ENCODE data around the gene PTPRD. TPM values are rescaled to one million over a fixed set of nuclear protein-coding genes. Genes with fewer than 3 reads are reported as not detected.

PTPRD gene
- total RNA-seq, 1 experiment from 2014 or later, result 0.02 TPM

DNA sequence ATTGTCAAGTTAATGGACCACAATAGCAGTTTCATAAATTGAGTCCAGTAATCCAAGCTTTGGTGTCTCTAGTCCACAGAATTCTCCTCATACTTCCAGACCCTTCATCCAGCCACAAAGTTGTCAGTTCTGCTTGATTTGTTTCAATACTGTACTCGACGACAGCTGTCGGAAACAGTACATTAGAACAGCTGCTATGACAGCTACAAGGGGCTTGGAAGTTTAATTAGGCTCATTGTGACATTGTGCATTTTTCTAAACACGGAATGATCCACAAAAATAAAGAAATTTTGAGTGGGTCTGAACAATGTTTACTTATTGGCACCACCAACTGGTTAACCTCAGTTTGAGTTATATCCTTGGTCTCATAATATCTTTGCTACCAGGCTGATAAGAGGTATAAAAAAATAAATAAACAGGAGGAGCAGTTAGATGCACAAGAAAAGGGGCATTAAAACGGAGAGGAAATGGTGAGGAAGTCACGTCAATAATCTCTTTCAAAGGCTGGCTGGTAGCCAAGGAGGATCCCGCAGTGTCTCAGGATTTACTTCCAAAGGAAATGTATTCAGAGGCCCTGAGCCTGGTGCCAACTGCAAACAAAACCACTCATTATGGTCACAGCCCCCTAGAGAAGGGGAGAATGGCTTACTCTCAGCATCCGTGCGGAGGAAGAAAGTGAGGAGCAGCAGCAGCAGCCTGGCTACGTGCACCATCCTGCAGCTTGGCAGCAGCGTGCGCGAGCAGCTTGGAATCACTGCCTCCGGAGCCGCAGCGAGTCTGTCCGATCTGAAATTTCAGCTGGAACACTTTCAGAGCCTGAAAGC, 1879.5 kb downstream of the PTPRD start (continued):
- no peak for TF ChIP-seq ZNF274 (IDR thresholded peaks at IDR 0.05; ENCODE audit: low read depth, low read length)

DNA sequence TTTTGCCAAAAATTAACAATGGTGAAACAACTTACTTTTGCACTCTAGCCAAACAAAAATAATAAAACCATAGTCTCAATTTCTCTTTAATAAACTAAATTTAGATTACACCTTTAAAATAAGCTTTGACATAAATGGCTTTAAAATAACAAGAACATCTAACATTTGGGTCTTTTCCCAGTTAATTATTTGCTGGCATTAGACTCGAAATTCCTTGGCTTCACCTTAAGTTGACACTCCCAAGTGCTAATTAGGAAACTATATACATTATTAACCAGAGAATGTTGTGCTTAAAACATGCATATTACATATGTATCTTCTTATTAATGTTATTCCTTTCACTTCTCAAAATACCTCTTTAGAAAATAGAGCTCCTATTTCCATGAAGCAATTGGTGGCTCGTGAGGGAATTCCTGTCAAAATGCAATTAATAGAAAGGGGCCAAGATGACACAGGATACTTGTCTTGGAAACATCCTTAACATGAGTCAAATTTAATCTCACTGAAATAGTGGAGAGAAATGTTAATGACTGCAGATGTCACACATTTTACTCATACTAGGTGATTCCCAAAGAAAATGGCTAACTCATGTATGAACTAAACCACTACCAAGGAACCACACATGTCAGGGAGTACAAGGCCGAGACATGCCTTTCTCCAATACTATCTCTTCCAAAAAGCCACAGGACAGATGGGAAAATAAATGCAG, 1880.3 kb downstream of the PTPRD start:
- H3K9me3 ChIP-seq (ENCODE audit: control insufficient read depth in 1 of 2, insufficient read depth in 1 of 2, low read depth in 1 of 2, low read length in 2 of 2), result peaks cover 9 to 14% of the 10 kb centered on the region in 2 experiments; a peak in 2 of 4 replicates
- no peaks in the 10 kb centered on the region for H3K79me2 ChIP-seq (ENCODE audit: insufficient read depth, low read length)
- ChIA-PET RAD21 (ENCODE audit: low non-redundant PET in 1 of 2, low total read pairs in 2 of 2, uncharacterized antibody in 2 of 2, unreplicated experiment in 2 of 2) (no interaction called here), POLR2A (no interaction called here), CTCF (no interaction called here)
- H2AFZ ChIP-seq (ENCODE audit: low read depth, low read length, poor library complexity, severe bottlenecking), result no peak overlapping the region
- H3K27ac ChIP-seq (ENCODE audit: low read depth, low read length), result no peak overlapping the region
- H3K27me3 ChIP-seq (ENCODE audit: insufficient read depth, low read length), result no peaks in the 10 kb centered on the region
- no peaks in the 10 kb centered on the region for H3K4me1 ChIP-seq (ENCODE audit: control insufficient read depth in 1 of 2, insufficient read depth in 2 of 2, low read length in 2 of 2)
- DNase-seq (ENCODE audit: low read depth, low spot score) (no peak), ATAC-seq (no peak)
- H4K20me1 ChIP-seq (ENCODE audit: insufficient read depth), result no peaks in the 10 kb centered on the region
- no peaks in the 10 kb centered on the region for H3K9me2 ChIP-seq (ENCODE audit: insufficient read depth)
- H3K36me3 ChIP-seq (ENCODE audit: control insufficient read depth in 1 of 2, insufficient read depth in 2 of 2, low read length in 2 of 2), result no peaks in the 10 kb centered on the region
- no peak overlapping the region for H3K4me3 ChIP-seq (replicated peaks in 1 of 2; ENCODE audit: low read depth in 1 of 2, low read length in 2 of 2)
- H3K9ac ChIP-seq (ENCODE audit: low read length), result no peak overlapping the region
- intact Hi-C loops (cut with micrococcal nuclease), result no loop called here
- BruUV-seq (replicated peaks), result no TSS peak
- no peak overlapping the region for H3K4me2 ChIP-seq (ENCODE audit: low read length)
- TF ChIP-seq ZFX (IDR thresholded peaks at IDR 0.05) (no peak), REST (IDR thresholded peaks at IDR 0.05; ENCODE audit: low read depth) (no peak), CEBPB (IDR thresholded peaks at IDR 0.05; ENCODE audit: low read depth) (no peak), SIN3A (IDR thresholded peaks at IDR 0.05; ENCODE audit: low read depth) (no peak), JUND (IDR thresholded peaks at IDR 0.05) (no peak), POLR2AphosphoS5 (IDR thresholded peaks at IDR 0.05; ENCODE audit: low read depth, low read length) (no peak), EZH2 (IDR thresholded peaks at IDR 0.05) (no peak), TCF7L2 (IDR thresholded peaks at IDR 0.05; ENCODE audit: borderline replicate concordance, extremely low read depth, insufficient read depth, insufficient read length) (no peak), SP1 (IDR thresholded peaks at IDR 0.05; ENCODE audit: low read depth) (no peak), POLR2A (IDR thresholded peaks at IDR 0.05; ENCODE audit: borderline replicate concordance, extremely low read depth, insufficient read depth, insufficient read length) (no peak), EZH2phosphoT487 (IDR thresholded peaks at IDR 0.05; ENCODE audit: borderline replicate concordance) (no peak), YY1 (IDR thresholded peaks at IDR 0.05; ENCODE audit: extremely low read depth, insufficient replicate concordance, low read depth, low read length) (no peak), CBX3 (IDR thresholded peaks at IDR 0.05; ENCODE audit: low read depth) (no peak), ATF3 (IDR thresholded peaks at IDR 0.05) (no peak)
- TF ChIP-seq, protein P1, sequence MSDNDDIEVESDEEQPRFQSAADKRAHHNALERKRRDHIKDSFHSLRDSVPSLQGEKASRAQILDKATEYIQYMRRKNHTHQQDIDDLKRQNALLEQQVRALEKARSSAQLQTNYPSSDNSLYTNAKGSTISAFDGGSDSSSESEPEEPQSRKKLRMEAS (IDR thresholded peaks at IDR 0.05), result no peak
- TF ChIP-seq, protein P2, sequence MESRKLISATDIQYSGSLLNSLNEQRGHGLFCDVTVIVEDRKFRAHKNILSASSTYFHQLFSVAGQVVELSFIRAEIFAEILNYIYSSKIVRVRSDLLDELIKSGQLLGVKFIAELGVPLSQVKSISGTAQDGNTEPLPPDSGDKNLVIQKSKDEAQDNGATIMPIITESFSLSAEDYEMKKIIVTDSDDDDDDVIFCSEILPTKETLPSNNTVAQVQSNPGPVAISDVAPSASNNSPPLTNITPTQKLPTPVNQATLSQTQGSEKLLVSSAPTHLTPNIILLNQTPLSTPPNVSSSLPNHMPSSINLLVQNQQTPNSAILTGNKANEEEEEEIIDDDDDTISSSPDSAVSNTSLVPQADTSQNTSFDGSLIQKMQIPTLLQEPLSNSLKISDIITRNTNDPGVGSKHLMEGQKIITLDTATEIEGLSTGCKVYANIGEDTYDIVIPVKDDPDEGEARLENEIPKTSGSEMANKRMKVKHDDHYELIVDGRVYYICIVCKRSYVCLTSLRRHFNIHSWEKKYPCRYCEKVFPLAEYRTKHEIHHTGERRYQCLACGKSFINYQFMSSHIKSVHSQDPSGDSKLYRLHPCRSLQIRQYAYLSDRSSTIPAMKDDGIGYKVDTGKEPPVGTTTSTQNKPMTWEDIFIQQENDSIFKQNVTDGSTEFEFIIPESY (IDR thresholded peaks at IDR 0.05; ENCODE audit: extremely low read depth, insufficient replicate concordance, low read length), result no peak
